ENCODE data around the gene SYS1.

GRCh38 chr20:45336530-45337366 is 26.2 kb upstream of the SYS1 start:
- TF ChIP-seq CTCF (conservative IDR thresholded peaks at IDR 0.05; ENCODE audit: low read length) (no peak), EZH2phosphoT487 (IDR thresholded peaks at IDR 0.05; ENCODE audit: borderline replicate concordance) (no peak)

Data from Loucy (cell line).